Activated CD4-positive, alpha-beta memory T cell treated with anti-CD3 and anti-CD28 coated beads, Interleukin-2, amount 10 ng/mL, durations not matched to agents 7 days and 5 days (primary cell): ENCODE results near the gene NLGN1. TPM values are rescaled to one million over a fixed set of nuclear protein-coding genes. Genes with fewer than 3 reads are reported as not detected.

Source experiments
- CTCF ChIA-PET: fragments of 350-600 bp; sonication (Branson Sonifier 250); formaldehyde crosslinking; loops from one replicate; lab custom pipeline; 2021; ENCODE audit warnings: antibody characterized with exemption, inconsistent platforms; lab: Charles Lee
- POLR2A ChIA-PET: fragments of 350-600 bp; sonication (Branson Sonifier 250); formaldehyde crosslinking; loops from one replicate; lab custom pipeline; 2021; ENCODE audit warnings: antibody characterized with exemption; lab: Charles Lee
- DNase-seq: peaks from one replicate; pipeline ENCODE4 v3.0.0-alpha.2; 2020
- H3K27ac Mint-ChIP-seq: one replicate; pipeline ENCODE4 v1.8.0; 2021; ENCODE audit warnings: mild to moderate bottlenecking, mixed read lengths
- H3K27me3 Mint-ChIP-seq: one replicate; pipeline ENCODE4 v1.8.0; 2021; ENCODE audit warnings: mixed read lengths
- H3K36me3 Mint-ChIP-seq: one replicate; pipeline ENCODE4 v1.8.0; 2021; ENCODE audit warnings: low read depth, mixed read lengths
- H3K4me1 Mint-ChIP-seq: one replicate; pipeline ENCODE4 v1.8.0; 2021; ENCODE audit warnings: mixed read lengths
- H3K4me3 Mint-ChIP-seq: one replicate; pipeline ENCODE4 v1.8.0; 2021; ENCODE audit warnings: mild to moderate bottlenecking, mixed read lengths
- H3K9me3 Mint-ChIP-seq: one replicate; pipeline ENCODE4 v1.8.0; 2021; ENCODE audit warnings: mixed read lengths
- total RNA-seq, 2 experiments: library from RNA; stranded (reverse); gene quantifications; one replicate each; pipeline ENCODE4 v1.2.3, GENCODE V29; 2021

The NLGN1 gene
- total RNA-seq, 2 experiments from 2014 or later: not detected

DNA sequence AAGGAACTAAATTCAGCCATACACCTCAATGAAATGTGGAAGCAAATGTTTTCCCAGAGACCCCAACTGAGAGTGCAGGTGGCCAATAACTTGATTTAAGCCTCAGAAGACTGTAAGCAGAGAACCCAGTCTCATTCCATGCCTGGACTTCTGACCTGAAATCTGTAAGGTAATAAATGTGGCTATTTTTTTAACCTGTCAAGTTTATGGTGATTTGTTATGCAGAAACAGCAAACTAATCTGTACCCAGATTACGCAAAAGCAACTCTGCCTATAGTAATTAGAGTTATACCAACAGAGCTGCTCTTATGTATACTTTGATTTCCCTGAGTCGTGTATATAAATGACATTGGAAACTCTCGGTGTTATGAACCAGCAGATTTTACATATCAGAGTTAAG lies 927.6 kb downstream of the NLGN1 start:
- Mint-ChIP-seq H3K9me3 (peaks cover 6% of the 10 kb centered on the region), H3K27me3 (no peaks in the 10 kb centered on the region), H3K27ac (no peak overlapping the region), H3K4me1 (no peaks in the 10 kb centered on the region), H3K4me3 (no peak overlapping the region), H3K36me3 (no peaks in the 10 kb centered on the region)
- ChIA-PET POLR2A (no interaction called here), CTCF (no interaction called here)
- DNase-seq: no peak

DNA sequence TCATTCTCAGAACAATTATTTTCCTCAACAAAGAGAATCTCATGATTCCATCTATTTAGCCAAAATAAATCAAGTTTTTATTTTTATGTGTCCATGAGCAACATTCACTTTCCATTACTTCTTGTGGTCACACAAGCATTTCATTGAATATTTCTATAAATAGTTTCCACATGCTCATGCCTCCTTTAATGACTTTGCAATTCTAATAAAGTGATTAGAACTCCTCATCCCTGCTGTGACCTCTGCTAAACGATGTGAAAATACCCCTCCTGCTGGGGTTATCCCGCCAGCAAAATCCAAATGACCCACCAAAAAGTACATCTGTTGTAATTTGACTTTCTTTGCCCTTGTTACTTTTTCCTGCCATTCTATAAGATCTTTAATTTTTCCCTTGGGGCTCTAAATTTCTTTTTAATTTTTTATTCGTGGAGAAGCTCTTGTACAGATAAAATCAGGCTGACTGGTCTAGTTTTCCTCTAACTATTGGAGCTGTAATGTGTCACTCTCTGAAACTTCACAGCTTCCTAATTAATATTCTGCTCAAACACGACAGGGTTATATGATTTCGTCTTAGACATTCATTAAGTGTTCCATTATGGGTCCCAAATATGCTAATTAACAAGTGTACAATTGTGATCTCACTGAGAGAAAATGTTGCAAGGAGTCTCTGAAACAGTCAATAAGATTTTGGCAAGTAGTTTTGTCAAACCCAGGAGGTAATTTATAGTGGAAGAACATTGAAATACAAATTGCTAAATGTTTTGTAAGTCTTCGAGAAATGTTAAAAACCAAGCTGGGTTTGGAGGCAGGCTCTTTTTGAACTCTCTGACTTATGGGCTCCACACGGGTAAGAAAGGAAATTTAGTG lies 928.5 kb downstream of the NLGN1 start:
- H3K27ac Mint-ChIP-seq: no peak overlapping the region
- POLR2A ChIA-PET: no interaction called here

DNA sequence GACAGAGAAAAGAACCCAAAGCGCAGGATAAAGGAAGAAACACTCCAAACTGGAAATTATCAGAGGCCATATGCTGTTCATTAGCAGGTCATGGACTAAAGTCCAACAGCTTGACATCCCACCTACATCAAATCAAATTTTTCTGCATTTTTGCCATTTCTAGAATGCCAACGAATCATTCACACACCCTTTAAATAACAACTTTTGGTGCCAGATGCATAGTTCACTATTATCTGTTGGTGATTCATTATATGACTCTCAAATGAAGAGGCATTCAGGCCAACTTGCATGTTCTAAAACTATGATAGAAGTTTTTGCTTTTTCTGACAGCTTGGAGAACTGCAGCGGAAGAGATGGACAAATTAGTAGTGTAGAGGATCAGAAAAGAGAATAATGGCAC lies 931.8 kb downstream of the NLGN1 start:
- ChIA-PET POLR2A (no interaction called here), CTCF (no interaction called here)
- peaks cover 8% of the 10 kb centered on the region for H3K9me3 Mint-ChIP-seq
- H3K27ac Mint-ChIP-seq: no peak overlapping the region
- H3K27me3 Mint-ChIP-seq: no peaks in the 10 kb centered on the region
- no peak for DNase-seq
- no peaks in the 10 kb centered on the region for H3K4me1 Mint-ChIP-seq
- no peaks in the 10 kb centered on the region for H3K36me3 Mint-ChIP-seq
- no peak overlapping the region for H3K4me3 Mint-ChIP-seq

More for the DNA sequence above, 928.5 kb downstream of the NLGN1 start:
- peaks cover 9% of the 10 kb centered on the region for H3K9me3 Mint-ChIP-seq
- H3K27me3 Mint-ChIP-seq: no peaks in the 10 kb centered on the region
- H3K4me3 Mint-ChIP-seq: no peak overlapping the region
- no peaks in the 10 kb centered on the region for H3K4me1 Mint-ChIP-seq
- CTCF ChIA-PET: no interaction called here
- H3K36me3 Mint-ChIP-seq: no peaks in the 10 kb centered on the region
- DNase-seq: no peak

DNA sequence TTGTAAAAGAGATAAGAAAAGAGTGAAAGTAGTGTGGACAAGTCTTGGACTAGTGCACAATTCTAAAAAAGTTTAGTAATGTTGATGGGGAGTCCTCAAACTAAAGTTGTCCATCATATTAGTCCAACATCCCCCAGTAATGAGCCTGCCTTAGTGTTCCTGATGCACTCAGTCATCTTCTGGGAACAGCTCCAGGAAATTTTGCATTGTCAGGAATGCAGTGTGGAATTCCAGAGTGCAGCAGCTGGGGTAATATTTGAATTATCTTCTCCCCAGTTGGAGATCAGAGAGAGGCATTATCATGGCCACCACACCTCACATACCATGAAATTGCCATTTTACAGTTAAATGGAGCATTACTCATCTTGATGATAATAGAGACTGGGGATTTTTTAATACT lies 932.8 kb downstream of the NLGN1 start:
- Mint-ChIP-seq H3K27me3 (no peaks in the 10 kb centered on the region), H3K27ac (no peak overlapping the region), H3K36me3 (no peaks in the 10 kb centered on the region), H3K9me3 (peaks cover 8% of the 10 kb centered on the region), H3K4me3 (no peak overlapping the region), H3K4me1 (no peaks in the 10 kb centered on the region)
- ChIA-PET POLR2A (no interaction called here), CTCF (no interaction called here)
- no peak for DNase-seq

DNA sequence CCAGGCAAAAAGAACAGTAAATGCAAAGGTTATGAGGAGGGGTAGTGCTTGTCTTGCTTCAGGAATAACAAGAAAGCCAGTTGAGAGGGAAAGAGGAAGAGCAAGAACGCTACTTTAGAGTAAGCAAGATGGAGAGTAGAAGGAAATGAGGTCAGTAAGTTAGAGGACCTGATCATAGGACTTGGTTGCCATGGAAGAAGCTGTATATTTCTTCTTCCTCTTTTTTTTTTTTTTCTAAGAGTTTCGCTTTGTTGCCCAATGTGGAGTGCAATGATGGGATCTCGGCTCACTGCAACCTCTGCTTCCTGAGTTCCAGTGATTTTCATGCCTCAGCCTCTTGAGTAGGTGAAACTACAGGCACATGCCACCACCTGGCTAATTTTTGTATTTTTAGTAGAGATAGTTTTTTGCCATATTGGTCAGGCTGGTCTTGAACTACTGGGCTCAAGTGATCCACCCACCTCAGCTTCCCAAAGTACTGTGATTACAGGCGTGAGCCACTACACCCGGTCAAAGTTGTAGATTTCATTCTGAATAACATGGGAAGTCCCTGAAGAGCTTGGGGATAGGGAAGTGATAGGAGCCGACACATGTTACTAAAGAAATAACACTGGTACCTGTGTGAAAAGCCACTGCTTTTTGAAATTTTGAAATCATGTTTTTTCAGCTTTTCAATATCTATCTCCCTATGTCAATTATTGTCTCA lies 933.7 kb downstream of the NLGN1 start:
- Mint-ChIP-seq H3K9me3 (peaks cover 8% of the 10 kb centered on the region), H3K27ac (no peak overlapping the region), H3K36me3 (no peaks in the 10 kb centered on the region), H3K27me3 (no peaks in the 10 kb centered on the region), H3K4me1 (no peaks in the 10 kb centered on the region), H3K4me3 (no peak overlapping the region)
- no peak for DNase-seq
- POLR2A ChIA-PET: no interaction called here
- CTCF ChIA-PET: interaction anchor here (0.6 kb wide), 1 partner anchor 1095 kb away, joined by 3 read pairs; no protein-coding TSS in a partner anchor

DNA sequence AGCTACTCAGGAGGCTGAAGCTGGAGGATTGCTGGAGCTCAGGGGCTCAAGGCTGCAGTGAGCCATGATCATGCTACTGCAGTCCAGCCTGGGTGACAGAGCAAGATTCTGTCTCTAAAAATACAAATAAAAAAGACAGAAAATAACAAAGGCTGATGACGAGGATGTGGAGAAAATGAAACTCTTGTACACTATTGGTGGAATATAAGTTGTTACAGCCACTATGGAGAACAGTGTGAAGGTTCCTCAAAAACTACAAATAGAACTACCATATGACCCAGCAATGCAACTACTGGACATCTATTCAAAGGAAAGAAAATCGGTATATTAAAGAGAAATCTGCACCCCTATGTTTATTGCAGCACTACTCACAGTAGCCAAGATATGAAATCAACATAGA lies 934.8 kb downstream of the NLGN1 start:
- no peak for DNase-seq
- Mint-ChIP-seq H3K4me1 (no peaks in the 10 kb centered on the region), H3K36me3 (no peaks in the 10 kb centered on the region), H3K27me3 (no peaks in the 10 kb centered on the region), H3K27ac (no peak overlapping the region), H3K9me3 (peaks cover 8% of the 10 kb centered on the region), H3K4me3 (no peak overlapping the region)
- POLR2A ChIA-PET: no interaction called here
- CTCF ChIA-PET: no interaction called here

DNA sequence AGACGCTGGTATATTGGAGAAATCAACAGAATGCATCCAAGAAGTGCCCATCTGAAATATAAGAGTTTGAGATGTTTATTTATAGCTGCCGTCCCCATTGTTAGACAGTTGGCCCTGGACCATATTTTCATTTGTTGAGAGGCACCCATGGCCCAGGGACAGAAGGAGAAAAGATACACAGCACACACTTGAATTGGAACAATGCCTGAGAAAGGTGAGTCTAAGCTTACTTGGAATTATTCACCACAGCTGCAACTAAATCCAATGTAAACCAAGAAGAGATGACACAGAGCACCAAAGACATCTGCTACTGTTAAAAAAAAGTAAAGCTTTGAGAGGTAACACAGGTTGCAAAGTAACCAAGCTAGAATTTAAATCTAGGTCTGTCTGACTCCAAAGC lies 936.1 kb downstream of the NLGN1 start:
- Mint-ChIP-seq H3K27ac (no peak overlapping the region), H3K27me3 (no peaks in the 10 kb centered on the region), H3K9me3 (peaks cover 8% of the 10 kb centered on the region), H3K36me3 (no peaks in the 10 kb centered on the region), H3K4me1 (no peaks in the 10 kb centered on the region), H3K4me3 (no peak overlapping the region)
- POLR2A ChIA-PET: no interaction called here
- no peak for DNase-seq
- CTCF ChIA-PET: no interaction called here

DNA sequence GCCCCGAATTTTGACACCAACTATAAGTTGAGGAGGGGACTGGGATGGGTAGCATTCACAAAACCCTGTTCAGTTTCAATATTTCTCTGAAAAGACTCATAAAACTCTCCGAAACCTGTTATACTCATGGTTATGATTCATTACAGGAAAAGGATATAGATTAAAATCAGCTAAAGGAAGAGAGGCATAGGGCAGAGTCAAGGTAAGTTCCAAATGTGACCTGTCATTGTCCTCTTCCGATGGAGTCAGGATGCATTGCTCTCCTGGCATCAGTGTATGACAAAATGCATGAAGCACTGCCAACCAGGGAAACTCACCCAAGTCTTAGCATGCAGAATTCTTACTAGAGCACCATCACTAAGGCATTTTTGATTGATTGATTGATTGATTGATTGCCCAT lies 936.6 kb downstream of the NLGN1 start:
- no peak for DNase-seq
- ChIA-PET CTCF (no interaction called here), POLR2A (no interaction called here)
- Mint-ChIP-seq H3K27ac (no peak overlapping the region), H3K4me3 (no peak overlapping the region), H3K9me3 (peaks cover 5% of the 10 kb centered on the region), H3K36me3 (no peaks in the 10 kb centered on the region), H3K4me1 (no peaks in the 10 kb centered on the region), H3K27me3 (no peaks in the 10 kb centered on the region)

DNA sequence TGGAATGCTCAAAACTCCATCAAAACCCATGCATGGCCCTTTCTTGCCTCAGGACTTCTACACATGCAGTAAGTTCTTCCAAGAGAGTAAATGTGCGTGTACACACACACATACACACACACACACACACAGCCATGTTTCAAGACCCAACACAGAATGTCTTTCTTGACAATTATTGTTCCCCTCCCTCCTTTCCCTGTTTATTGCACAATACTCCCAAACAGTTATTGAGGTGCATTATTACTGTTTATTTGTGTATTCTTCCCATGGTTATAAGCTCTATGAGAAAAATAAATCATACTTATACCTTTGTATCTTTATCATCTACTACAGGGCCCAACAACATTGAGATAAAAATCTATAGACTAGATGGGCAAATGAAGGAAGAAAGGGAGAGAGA lies 937.8 kb downstream of the NLGN1 start:
- Mint-ChIP-seq H3K36me3 (no peaks in the 10 kb centered on the region), H3K27me3 (no peaks in the 10 kb centered on the region), H3K4me3 (no peak overlapping the region), H3K4me1 (no peaks in the 10 kb centered on the region), H3K9me3 (peaks cover 4% of the 10 kb centered on the region), H3K27ac (no peak overlapping the region)
- no peak for DNase-seq
- ChIA-PET POLR2A (no interaction called here), CTCF (no interaction called here)

DNA sequence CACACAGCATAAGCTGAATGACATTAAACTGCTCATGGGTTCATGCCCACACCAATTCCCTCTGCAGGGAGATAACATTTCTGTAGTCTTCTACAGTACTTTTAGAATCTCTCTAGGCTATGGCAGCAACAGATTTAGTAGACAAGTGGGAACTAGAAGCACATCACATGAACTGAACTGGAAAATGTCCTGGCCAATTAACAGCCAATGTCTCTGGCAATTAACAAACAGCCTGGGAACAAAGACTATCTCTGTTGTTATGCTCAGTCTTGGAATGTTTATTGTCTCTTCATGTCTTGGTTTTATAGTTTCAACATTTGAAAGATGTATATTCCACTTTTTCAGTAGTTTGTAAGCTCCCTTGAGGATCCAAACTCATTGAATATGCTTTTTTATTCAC lies 938.4 kb downstream of the NLGN1 start:
- ChIA-PET CTCF (no interaction called here), POLR2A (no interaction called here)
- Mint-ChIP-seq H3K4me3 (no peak overlapping the region), H3K27ac (no peak overlapping the region), H3K36me3 (no peaks in the 10 kb centered on the region), H3K4me1 (no peaks in the 10 kb centered on the region), H3K27me3 (no peaks in the 10 kb centered on the region), H3K9me3 (peaks cover 1% of the 10 kb centered on the region)
- DNase-seq: no peak
